Thoracic aorta (tissue), 2 donors: ENCODE measurements around the gene TAS2R31. TPM values are rescaled to one million over a fixed set of nuclear protein-coding genes. Genes with fewer than 3 reads are reported as not detected.
"Not testable (repeated sequence)": the region's sequence is repeated elsewhere in the genome, so short reads cannot be mapped to it uniquely, and the experiment has no call there.

ENCODE experiments used
- ATAC-seq: fragments of 150-250 bp; one replicate; pipeline ENCODE4 v1.8.0; 2017; ENCODE audit warnings: low read depth; ENCODE audit not compliant: insufficient number of reproducible peaks, low FRiP score
- DNase-seq: peaks from one replicate; pipeline ENCODE4 v3.0.0-alpha.2; 2020; ENCODE audit warnings: low spot score
- H3K27ac ChIP-seq, 2 donors: fragments of 200-600 bp; sonication (generic); 1 replicate in 1 of 2; 2 replicates in 1 of 2; pipeline ENCODE4 v1.5.1; 2016; ENCODE audit warnings: mild to moderate bottlenecking in 2 of 2, moderate library complexity in 2 of 2
- H3K27me3 ChIP-seq: fragments of 200-600 bp; sonication (generic); replicated peaks from 2 replicates; pipeline ENCODE4 v1.6.0; 2016; ENCODE audit warnings: mild to moderate bottlenecking; ENCODE audit not compliant: insufficient read depth
- H3K36me3 ChIP-seq: fragments of 200-600 bp; sonication (generic); one replicate; pipeline ENCODE4 v1.5.1; 2016
- H3K4me1 ChIP-seq, 2 donors: fragments of 200-600 bp; sonication (generic); 1 replicate in 1 of 2; 2 replicates in 1 of 2; pipeline versions ENCODE4 v1.5.1 to v1.6.0; 2016; ENCODE audit warnings: low read depth in 2 of 2, mild to moderate bottlenecking in 1 of 2; ENCODE audit not compliant: control insufficient read depth in 1 of 2
- H3K4me3 ChIP-seq: fragments of 200-600 bp; sonication (generic); 2 replicates; pipeline ENCODE4 v1.5.1; 2016; ENCODE audit warnings: mild to moderate bottlenecking
- H3K9me3 ChIP-seq: fragments of 200-600 bp; sonication (generic); 2 replicates; pipeline ENCODE4 v1.5.1; 2016
- total RNA-seq, 2 donors: library from RNA; depleted of rRNA; stranded (reverse); fragments of >200 nt; gene quantifications; one replicate each; pipeline versions ENCODE4 v1.1.0 to v1.2.3, GENCODE V29; 2016
- TF ChIP-seq, protein P1 (sequence below): fragments of 200-600 bp; sonication (generic); IDR thresholded peaks from one replicate; pipeline ENCODE4 v1.5.1; 2019; ENCODE audit warnings: antibody characterized with exemption

Gene TAS2R31
- total RNA-seq, 2 donors from 2014 or later, result 2.7 to 9.5 TPM

DNA sequence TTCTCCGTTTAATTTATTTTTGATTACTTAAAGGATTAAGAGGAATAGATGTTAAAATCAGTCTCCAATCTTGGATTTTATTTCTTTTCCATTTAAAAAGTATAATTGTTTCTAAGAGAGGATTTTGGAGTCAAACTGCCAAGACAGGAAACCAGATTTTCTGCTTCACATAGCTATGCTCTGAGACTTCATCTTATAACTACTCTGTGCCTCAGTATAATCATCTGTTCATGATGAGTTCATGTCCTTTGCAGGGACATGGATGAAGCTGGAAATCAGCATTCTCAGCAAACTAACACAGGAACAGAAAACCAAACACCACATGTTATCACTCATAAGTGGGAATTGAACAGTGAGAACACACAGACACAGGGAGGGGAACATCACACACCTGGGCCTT is 9.0 kb upstream of the TAS2R31 start:
- DNase-seq, result no peak
- no peaks in the 10 kb centered on the region for H3K27me3 ChIP-seq
- H3K9me3 ChIP-seq, result no peaks in the 10 kb centered on the region
- no peak for ATAC-seq
- no peaks in the 10 kb centered on the region for H3K4me1 ChIP-seq
- no peak overlapping the region for H3K4me3 ChIP-seq
- no peaks in the 10 kb centered on the region for H3K36me3 ChIP-seq
- no peak overlapping the region for H3K27ac ChIP-seq
- TF ChIP-seq, protein P1, sequence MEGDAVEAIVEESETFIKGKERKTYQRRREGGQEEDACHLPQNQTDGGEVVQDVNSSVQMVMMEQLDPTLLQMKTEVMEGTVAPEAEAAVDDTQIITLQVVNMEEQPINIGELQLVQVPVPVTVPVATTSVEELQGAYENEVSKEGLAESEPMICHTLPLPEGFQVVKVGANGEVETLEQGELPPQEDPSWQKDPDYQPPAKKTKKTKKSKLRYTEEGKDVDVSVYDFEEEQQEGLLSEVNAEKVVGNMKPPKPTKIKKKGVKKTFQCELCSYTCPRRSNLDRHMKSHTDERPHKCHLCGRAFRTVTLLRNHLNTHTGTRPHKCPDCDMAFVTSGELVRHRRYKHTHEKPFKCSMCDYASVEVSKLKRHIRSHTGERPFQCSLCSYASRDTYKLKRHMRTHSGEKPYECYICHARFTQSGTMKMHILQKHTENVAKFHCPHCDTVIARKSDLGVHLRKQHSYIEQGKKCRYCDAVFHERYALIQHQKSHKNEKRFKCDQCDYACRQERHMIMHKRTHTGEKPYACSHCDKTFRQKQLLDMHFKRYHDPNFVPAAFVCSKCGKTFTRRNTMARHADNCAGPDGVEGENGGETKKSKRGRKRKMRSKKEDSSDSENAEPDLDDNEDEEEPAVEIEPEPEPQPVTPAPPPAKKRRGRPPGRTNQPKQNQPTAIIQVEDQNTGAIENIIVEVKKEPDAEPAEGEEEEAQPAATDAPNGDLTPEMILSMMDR, result no peak

DNA sequence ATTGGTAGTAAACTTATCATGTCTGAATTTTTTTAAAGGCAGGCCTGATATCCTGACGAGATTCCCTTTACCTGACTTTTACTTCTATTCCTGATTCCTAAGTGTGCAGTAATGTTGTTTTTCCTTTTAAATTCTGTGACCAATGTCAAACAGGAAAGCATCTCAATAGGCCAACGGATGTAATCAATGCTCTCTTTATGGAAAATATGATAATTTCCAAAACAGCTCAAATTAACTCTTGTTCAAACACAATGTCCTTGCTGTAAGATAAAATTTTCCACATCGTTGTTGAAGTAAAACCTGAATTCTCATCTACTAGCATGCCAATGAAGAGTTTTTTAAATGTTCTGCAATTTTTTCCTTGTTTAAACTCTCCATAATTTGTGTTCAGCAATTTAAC is 8.0 kb upstream of the TAS2R31 start:
- Histone ChIP-seq H3K9me3 (no peaks in the 10 kb centered on the region), H3K36me3 (no peaks in the 10 kb centered on the region), H3K27me3 (no peaks in the 10 kb centered on the region), H3K4me1 (no peaks in the 10 kb centered on the region), H3K4me3 (no peak overlapping the region), H3K27ac (no peak overlapping the region)
- TF ChIP-seq, protein P1, result no peak
- DNase-seq, result no peak
- no peak for ATAC-seq

DNA sequence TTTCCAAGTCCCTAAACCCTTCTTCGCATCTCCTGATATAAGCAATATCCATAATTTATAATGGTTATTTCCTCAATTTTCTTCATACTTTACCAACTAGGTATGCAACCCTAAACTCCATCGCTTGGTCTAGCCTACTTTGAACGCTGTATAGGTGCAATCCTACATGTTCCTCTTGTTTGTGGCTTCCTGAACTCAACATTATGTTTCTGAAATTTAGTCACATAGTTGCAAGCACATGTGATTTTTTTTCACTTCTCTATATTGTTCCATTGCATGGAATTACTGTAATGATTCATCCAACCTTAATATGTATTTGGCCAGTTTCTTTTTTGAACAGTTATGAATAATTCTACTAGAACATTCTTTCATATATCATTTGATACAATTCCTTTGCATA is 2.8 kb upstream of the TAS2R31 start:
- not testable (repeated sequence) for H3K36me3 ChIP-seq, H3K9me3 ChIP-seq, H3K4me1 ChIP-seq, DNase-seq, ATAC-seq, H3K27me3 ChIP-seq, H3K27ac ChIP-seq, H3K4me3 ChIP-seq

DNA sequence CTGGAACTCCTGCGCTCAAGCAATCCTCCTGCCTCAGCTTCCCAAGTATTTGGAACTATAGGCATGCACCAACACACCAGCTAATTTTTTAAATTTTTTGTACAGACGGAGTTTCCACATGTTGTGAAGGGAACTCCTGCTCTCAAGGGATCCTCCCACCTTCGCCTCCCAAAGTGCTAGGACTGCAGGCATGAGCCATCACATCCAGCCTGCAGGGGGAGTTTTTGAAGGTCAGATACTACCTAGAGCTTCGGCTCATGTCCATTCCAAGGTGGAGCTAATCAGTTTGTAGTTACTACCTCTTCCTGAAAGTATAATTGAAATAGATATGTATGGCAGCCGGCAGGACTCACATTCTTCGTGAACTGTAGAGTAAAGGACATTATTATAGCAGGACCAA is 5.1 kb downstream of the TAS2R31 start:
- no peaks in the 10 kb centered on the region for H3K36me3 ChIP-seq
- peaks cover 3% of the 10 kb centered on the region for H3K9me3 ChIP-seq
- no peak for ATAC-seq
- H3K27me3 ChIP-seq, result no peaks in the 10 kb centered on the region
- no peak overlapping the region for H3K27ac ChIP-seq
- no peaks in the 10 kb centered on the region for H3K4me1 ChIP-seq
- no peak overlapping the region for H3K4me3 ChIP-seq
- TF ChIP-seq, protein P1, result no peak
- DNase-seq, result no peak

DNA sequence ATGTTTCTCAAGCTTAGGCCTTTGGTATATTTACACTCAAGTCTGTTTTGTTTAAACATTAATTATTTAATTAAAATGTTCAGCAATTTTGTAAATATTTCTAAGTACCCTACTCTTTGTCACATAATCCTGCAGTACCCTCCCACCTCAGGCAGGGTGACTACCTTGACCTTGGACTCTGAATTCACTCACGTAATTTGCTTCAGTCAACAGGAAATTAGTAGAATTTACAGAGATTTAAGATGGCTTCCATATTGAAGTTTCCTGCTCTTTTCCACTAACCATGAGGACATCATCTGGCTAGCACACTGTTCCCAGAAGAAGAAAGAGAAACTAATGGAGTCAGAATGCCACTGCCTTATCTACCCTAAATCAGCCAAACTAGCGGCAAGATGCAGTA is 7.8 kb downstream of the TAS2R31 start:
- H3K9me3 ChIP-seq, result peaks cover 3% of the 10 kb centered on the region
- ATAC-seq, result no peak
- no peaks in the 10 kb centered on the region for H3K27me3 ChIP-seq
- DNase-seq, result no peak
- no peaks in the 10 kb centered on the region for H3K4me1 ChIP-seq
- TF ChIP-seq, protein P1, result no peak
- no peak overlapping the region for H3K27ac ChIP-seq
- no peak overlapping the region for H3K4me3 ChIP-seq
- H3K36me3 ChIP-seq, result no peaks in the 10 kb centered on the region

DNA sequence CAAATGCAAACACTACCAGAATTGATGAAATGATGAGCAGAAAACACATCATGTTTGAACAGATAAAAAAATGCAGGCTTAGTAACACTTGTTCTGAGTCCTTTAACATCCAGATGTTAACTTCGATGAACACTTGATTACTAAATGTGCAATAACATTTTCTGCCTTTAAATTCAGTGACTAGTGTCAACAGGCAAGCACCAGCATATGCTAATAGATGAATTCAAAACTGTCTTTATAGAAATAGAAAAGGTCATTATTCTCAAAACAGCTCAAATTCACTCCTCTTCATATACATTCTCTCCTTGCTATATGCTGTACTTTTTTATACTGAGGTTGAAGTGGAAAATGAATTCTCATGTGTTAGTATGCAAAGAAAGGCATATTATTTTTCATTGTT is 8.7 kb downstream of the TAS2R31 start, which contains the start of gene TAS2R19:
TSS of gene TAS2R19 (minus strand) at position 101 of the 400 bp plus-strand sequence. CDS start at position 52, 49 bp downstream.
- Histone ChIP-seq H3K9me3 (peaks cover 3% of the 10 kb centered on the region), H3K27me3 (no peaks in the 10 kb centered on the region), H3K4me1 (no peaks in the 10 kb centered on the region), H3K36me3 (no peaks in the 10 kb centered on the region), H3K27ac (no peak within 1 kb of the TSS), H3K4me3 (no peak within 1 kb of the TSS)
- TF ChIP-seq, protein P1, result no peak
- no peak for ATAC-seq
- no peak for DNase-seq
